Loucy (cell line): ENCODE data around the gene CHIT1.

ENCODE experiments used
- H2AFZ ChIP-seq: fragments of 200-600 bp; sonication (generic); 2 replicates; pipeline ENCODE4 v1.6.0; 2016; ENCODE audit warnings: antibody characterized with exemption, mild to moderate bottlenecking, low read length, moderate library complexity
- H3F3A ChIP-seq: fragments of 200-600 bp; 2 replicates; pipeline ENCODE4 v1.6.0; 2016; ENCODE audit warnings: antibody characterized with exemption, low read depth, mild to moderate bottlenecking
- H3K27me3 ChIP-seq: fragments of 200-600 bp; sonication (generic); 2 replicates; pipeline ENCODE4 v1.6.1; 2014; ENCODE audit warnings: low read length, mild to moderate bottlenecking; ENCODE audit not compliant: insufficient read depth, poor library complexity, severe bottlenecking
- H3K36me3 ChIP-seq: fragments of 200-600 bp; sonication (generic); 2 replicates; pipeline ENCODE4 v1.6.1; 2016; ENCODE audit warnings: low read length; ENCODE audit not compliant: insufficient read depth
- H3K4me1 ChIP-seq: fragments of 200-600 bp; sonication (generic); 2 replicates; pipeline ENCODE4 v1.5.1; 2014; ENCODE audit warnings: low read length, mild to moderate bottlenecking; ENCODE audit not compliant: insufficient read depth, poor library complexity, severe bottlenecking
- H3K4me2 ChIP-seq: fragments of 200-600 bp; sonication (generic); 2 replicates; pipeline ENCODE4 v1.6.0; 2014; ENCODE audit warnings: antibody characterized with exemption, low read length, low read depth, mild to moderate bottlenecking; ENCODE audit not compliant: poor library complexity, severe bottlenecking
- H3K4me3 ChIP-seq: fragments of 200-600 bp; sonication (generic); 2 replicates; pipeline ENCODE4 v1.5.1; 2014; ENCODE audit warnings: low read length, mild to moderate bottlenecking, mixed read lengths; ENCODE audit not compliant: poor library complexity, severe bottlenecking
- H3K79me2 ChIP-seq: fragments of 200-600 bp; sonication (generic); 2 replicates; pipeline ENCODE4 v1.6.1; 2014; ENCODE audit warnings: low read length; ENCODE audit not compliant: insufficient read depth
- H3K9ac ChIP-seq: fragments of 200-600 bp; sonication (generic); 2 replicates; pipeline ENCODE4 v1.6.0; 2014; ENCODE audit warnings: mild to moderate bottlenecking, low read depth, low read length, moderate library complexity; ENCODE audit not compliant: poor library complexity, severe bottlenecking
- H3K9me2 ChIP-seq: fragments of 200-600 bp; sonication (generic); replicated peaks from 2 replicates; pipeline ENCODE4 v1.6.1; 2016; ENCODE audit warnings: low read depth, low read length, mixed read lengths
- H3K9me3 ChIP-seq: fragments of 200-600 bp; sonication (generic); 2 replicates; pipeline ENCODE4 v1.6.1; 2014; ENCODE audit warnings: mild to moderate bottlenecking, antibody characterized with exemption, low read length, low read depth; ENCODE audit not compliant: insufficient read depth
- H4K20me1 ChIP-seq: fragments of 200-600 bp; sonication (generic); 2 replicates; pipeline ENCODE4 v1.6.0; 2014; ENCODE audit warnings: antibody characterized with exemption, low read length, mild to moderate bottlenecking; ENCODE audit not compliant: insufficient read depth, poor library complexity, severe bottlenecking
- CTCF ChIP-seq: fragments of 200-600 bp; sonication (generic); conservative IDR thresholded peaks from 2 replicates; pipeline ENCODE4 v1.5.1; 2014; ENCODE audit warnings: mild to moderate bottlenecking, antibody characterized with exemption, low read length
- EZH2phosphoT487 ChIP-seq: fragments of 200-600 bp; IDR thresholded peaks from 2 replicates; pipeline ENCODE4 v1.6.1; 2018; ENCODE audit warnings: antibody characterized with exemption, mild to moderate bottlenecking, moderate library complexity, borderline replicate concordance

The CHIT1 gene

GRCh38 chr1:203199002-203199401, 30.5 kb downstream of the CHIT1 start:
- Histone ChIP-seq H3K4me3 (no peak overlapping the region), H3K27me3 (no peaks in the 10 kb centered on the region), H3F3A (no peaks in the 10 kb centered on the region), H3K9ac (no peak overlapping the region), H3K4me1 (peaks cover 3% of the 10 kb centered on the region), H4K20me1 (no peaks in the 10 kb centered on the region), H3K9me3 (no peaks in the 10 kb centered on the region), H3K36me3 (no peaks in the 10 kb centered on the region), H3K79me2 (no peaks in the 10 kb centered on the region), H2AFZ (no peak overlapping the region), H3K9me2 (no peaks in the 10 kb centered on the region), H3K4me2 (no peak overlapping the region)
- TF ChIP-seq EZH2phosphoT487 = no peak
- no peak for TF ChIP-seq CTCF

- Histone ChIP-seq H3K36me3 (no peaks in the 10 kb centered on the region), H3K27me3 (no peaks in the 10 kb centered on the region), H3F3A (no peaks in the 10 kb centered on the region), H3K4me3 (no peak overlapping the region), H3K9me3 (no peaks in the 10 kb centered on the region), H3K4me1 (peaks cover 3% of the 10 kb centered on the region), H3K4me2 (no peak overlapping the region), H3K79me2 (no peaks in the 10 kb centered on the region), H2AFZ (no peak overlapping the region), H3K9me2 (no peaks in the 10 kb centered on the region), H4K20me1 (no peaks in the 10 kb centered on the region), H3K9ac (no peak overlapping the region)
- TF ChIP-seq CTCF (no peak), EZH2phosphoT487 (no peak)
Measured at GRCh38 chr1:203197625-203198024, 31.8 kb downstream of the CHIT1 start.

GRCh38 chr1:203196371-203196770, 33.1 kb downstream of the CHIT1 start:
- Histone ChIP-seq H3K4me3 (no peak overlapping the region), H4K20me1 (no peaks in the 10 kb centered on the region), H3K9ac (no peak overlapping the region), H3K27me3 (no peaks in the 10 kb centered on the region), H3K4me1 (peaks cover 3% of the 10 kb centered on the region), H3K9me3 (no peaks in the 10 kb centered on the region), H2AFZ (no peak overlapping the region), H3K4me2 (no peak overlapping the region), H3K79me2 (no peaks in the 10 kb centered on the region), H3K9me2 (no peaks in the 10 kb centered on the region), H3K36me3 (no peaks in the 10 kb centered on the region), H3F3A (no peaks in the 10 kb centered on the region)
- no peak for TF ChIP-seq CTCF
- no peak for TF ChIP-seq EZH2phosphoT487
